Tibial nerve (tissue), 3 donors: Measurements from ENCODE around the gene UBE2E1.

Source experiments
- POLR2A ChIP-seq, 2 donors: fragments of 450-650 bp; IDR thresholded peaks; one replicate each; pipeline ENCODE4 v1.6.1; 2017; ENCODE audit warnings: antibody characterized with exemption in 2 of 2, mild to moderate bottlenecking in 2 of 2, moderate library complexity in 2 of 2
- TF ChIP-seq, protein P1 (sequence below), 5 experiments: fragments of 200-600 bp in 3 of 5; fragments of 450-650 bp in 2 of 5; sonication (generic) in 3 of 5; IDR thresholded peaks; one replicate each; pipeline ENCODE4 v1.5.1; 2016 to 2019; ENCODE audit warnings: antibody characterized with exemption in 5 of 5, mild to moderate bottlenecking in 3 of 5, moderate library complexity in 2 of 5

DNA sequence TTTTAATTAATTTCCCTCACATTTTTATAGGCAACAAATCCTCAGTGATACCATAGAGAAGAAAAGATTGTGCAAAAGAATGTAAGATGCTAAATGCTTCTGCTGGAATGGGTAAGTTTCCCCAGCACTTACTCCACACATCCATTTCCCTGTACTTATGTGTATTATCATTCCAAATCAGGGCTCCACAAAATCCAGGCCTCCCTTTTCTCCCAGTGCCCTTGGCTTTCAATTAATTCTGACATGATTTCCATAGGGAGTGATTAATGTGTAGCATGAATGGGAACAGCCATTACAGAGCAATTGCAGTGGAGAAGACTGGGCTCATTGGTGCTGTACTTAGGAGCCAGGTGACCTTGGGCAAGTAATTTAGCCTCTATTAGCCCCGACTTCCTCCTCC lies 41.3 kb upstream of the UBE2E1 start:
- TF ChIP-seq, protein P1, sequence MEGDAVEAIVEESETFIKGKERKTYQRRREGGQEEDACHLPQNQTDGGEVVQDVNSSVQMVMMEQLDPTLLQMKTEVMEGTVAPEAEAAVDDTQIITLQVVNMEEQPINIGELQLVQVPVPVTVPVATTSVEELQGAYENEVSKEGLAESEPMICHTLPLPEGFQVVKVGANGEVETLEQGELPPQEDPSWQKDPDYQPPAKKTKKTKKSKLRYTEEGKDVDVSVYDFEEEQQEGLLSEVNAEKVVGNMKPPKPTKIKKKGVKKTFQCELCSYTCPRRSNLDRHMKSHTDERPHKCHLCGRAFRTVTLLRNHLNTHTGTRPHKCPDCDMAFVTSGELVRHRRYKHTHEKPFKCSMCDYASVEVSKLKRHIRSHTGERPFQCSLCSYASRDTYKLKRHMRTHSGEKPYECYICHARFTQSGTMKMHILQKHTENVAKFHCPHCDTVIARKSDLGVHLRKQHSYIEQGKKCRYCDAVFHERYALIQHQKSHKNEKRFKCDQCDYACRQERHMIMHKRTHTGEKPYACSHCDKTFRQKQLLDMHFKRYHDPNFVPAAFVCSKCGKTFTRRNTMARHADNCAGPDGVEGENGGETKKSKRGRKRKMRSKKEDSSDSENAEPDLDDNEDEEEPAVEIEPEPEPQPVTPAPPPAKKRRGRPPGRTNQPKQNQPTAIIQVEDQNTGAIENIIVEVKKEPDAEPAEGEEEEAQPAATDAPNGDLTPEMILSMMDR (IDR thresholded peaks at IDR 0.05), result no peak
- no peak for TF ChIP-seq POLR2A (IDR thresholded peaks at IDR 0.05)
